Activated T-helper 2 cell treated with anti-CD3 and anti-CD28 coated beads, Interferon-gamma antibody, Interleukin-2, Interleukin-4, amounts not matched to agents 10 μg/mL and 5 μg/mL and 100 μg/mL, durations not matched to agents 14 hours and 24 hours and 36 hours (primary cell): ENCODE data around the gene PLA2G2C. TPM values are rescaled to one million over a fixed set of nuclear protein-coding genes. Genes with fewer than 3 reads are reported as not detected.
A peak's percentile ranks its signal among the peaks of the same experiment; 100 is the strongest.
"Not testable (repeated sequence)": the region's sequence is repeated elsewhere in the genome, so short reads cannot be mapped to it uniquely, and the experiment has no call there.

ENCODE experiments used
- DNase-seq: peaks from one replicate; pipeline ENCODE4 v3.0.0; 2021; ENCODE audit warnings: low spot score
- H3K27ac Mint-ChIP-seq: one replicate; pipeline ENCODE4 v1.8.0; 2021; ENCODE audit warnings: mixed read lengths
- H3K27me3 Mint-ChIP-seq: one replicate; pipeline ENCODE4 v1.8.0; 2021; ENCODE audit warnings: low read depth, mixed read lengths
- H3K36me3 Mint-ChIP-seq: one replicate; pipeline ENCODE4 v1.8.0; 2021; ENCODE audit warnings: low read depth, mixed read lengths
- H3K4me1 Mint-ChIP-seq: one replicate; pipeline ENCODE4 v1.8.0; 2021; ENCODE audit warnings: low read depth, mixed read lengths
- H3K4me3 Mint-ChIP-seq: one replicate; pipeline ENCODE4 v1.8.0; 2021; ENCODE audit warnings: low read depth, mild to moderate bottlenecking, moderate library complexity, mixed read lengths
- H3K9me3 Mint-ChIP-seq: one replicate; pipeline ENCODE4 v1.8.0; 2021; ENCODE audit warnings: mixed read lengths
- intact Hi-C: fragments of 100-400 bp; cut with micrococcal nuclease; formaldehyde crosslinking; loops from one replicate; pipeline ENCODE4 v1.15.1; 2023
- total RNA-seq: library from RNA; stranded (reverse); gene quantifications from 2 replicates; pipeline ENCODE4 v1.2.3, GENCODE V29; 2022

Gene PLA2G2C
- total RNA-seq, 1 donor from 2014 or later: 0.30 TPM

GRCh38 chr1:20219053-20219452, 32.7 kb upstream of the PLA2G2C start:
- H3K36me3 Mint-ChIP-seq, H3K4me3 Mint-ChIP-seq, H3K4me1 Mint-ChIP-seq, H3K27ac Mint-ChIP-seq, DNase-seq, H3K9me3 Mint-ChIP-seq, intact Hi-C loops: not testable (repeated sequence)
- H3K27me3 Mint-ChIP-seq: peaks cover 45% of the 10 kb centered on the region

GRCh38 chr1:20216574-20216973, 30.3 kb upstream of the PLA2G2C start:
- Mint-ChIP-seq H3K36me3 (no peaks in the 10 kb centered on the region), H3K9me3 (no peaks in the 10 kb centered on the region), H3K27me3 (peaks cover 39% of the 10 kb centered on the region), H3K27ac (no peak overlapping the region), H3K4me1 (peaks cover 8% of the 10 kb centered on the region), H3K4me3 (no peak overlapping the region)
- no peak for DNase-seq
- intact Hi-C loops: no loop called here

- peaks cover 41% of the 10 kb centered on the region for H3K27me3 Mint-ChIP-seq
- intact Hi-C loops: no loop called here
- H3K36me3 Mint-ChIP-seq: no peaks in the 10 kb centered on the region
- peaks cover 9% of the 10 kb centered on the region for H3K4me1 Mint-ChIP-seq
- no peaks in the 10 kb centered on the region for H3K9me3 Mint-ChIP-seq
- H3K27ac Mint-ChIP-seq: no peak overlapping the region
- no peak overlapping the region for H3K4me3 Mint-ChIP-seq
- DNase-seq: no peak
Measured at GRCh38 chr1:20215716-20216115, 29.4 kb upstream of the PLA2G2C start.

- Mint-ChIP-seq H3K36me3 (no peaks in the 10 kb centered on the region), H3K4me3 (no peak overlapping the region), H3K9me3 (no peaks in the 10 kb centered on the region), H3K27ac (no peak overlapping the region), H3K4me1 (peaks cover 15% of the 10 kb centered on the region), H3K27me3 (peaks cover 41% of the 10 kb centered on the region)
- intact Hi-C loops: loop anchor here (1.0 to 2.0 kb wide), 2 partner anchors 217 to 282 kb away; no protein-coding TSS in a partner anchor
- peak; percentile 22 for DNase-seq
Measured at GRCh38 chr1:20212685-20213331, 26.5 kb upstream of the PLA2G2C start.

DNA sequence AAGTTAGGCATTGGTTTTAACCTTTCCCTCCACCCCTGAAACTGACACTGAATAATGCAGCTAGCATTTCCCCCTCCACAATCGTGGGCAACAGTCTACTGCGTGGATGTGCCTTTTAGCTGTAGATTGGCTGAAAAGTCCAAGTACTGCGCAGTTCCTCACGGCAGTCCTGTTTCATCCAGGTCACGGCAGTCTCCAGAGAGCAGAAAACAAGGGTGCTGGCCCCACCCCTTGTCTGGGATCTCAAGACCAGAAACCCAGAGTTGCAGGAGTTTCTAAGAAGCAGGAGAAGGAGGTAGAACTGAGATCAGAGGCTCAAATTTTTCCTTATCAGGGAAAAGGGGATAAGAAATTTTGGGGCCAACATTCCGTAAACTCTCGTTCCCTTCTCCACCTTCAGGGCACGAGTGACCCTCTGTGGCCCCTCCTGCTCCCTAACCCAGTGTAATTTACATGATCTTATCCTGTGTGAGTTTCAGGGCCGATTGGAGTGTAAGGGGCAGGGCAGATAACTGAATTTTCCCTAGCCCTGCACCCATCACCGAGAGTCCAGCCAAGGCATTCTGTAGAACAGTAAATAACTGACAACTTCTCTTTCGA, 25.9 kb upstream of the PLA2G2C start:
- peaks cover 39% of the 10 kb centered on the region for H3K27me3 Mint-ChIP-seq
- peaks cover 15% of the 10 kb centered on the region for H3K4me1 Mint-ChIP-seq
- no peak for DNase-seq
- no peaks in the 10 kb centered on the region for H3K36me3 Mint-ChIP-seq
- intact Hi-C loops: loop anchor here (2.0 kb wide), 1 partner anchor 283 kb away; no protein-coding TSS in a partner anchor
- no peaks in the 10 kb centered on the region for H3K9me3 Mint-ChIP-seq
- H3K27ac Mint-ChIP-seq: no peak overlapping the region
- H3K4me3 Mint-ChIP-seq: no peak overlapping the region

GRCh38 chr1:20211511-20211931, 25.2 kb upstream of the PLA2G2C start:
- peaks cover 15% of the 10 kb centered on the region for H3K4me1 Mint-ChIP-seq
- H3K9me3 Mint-ChIP-seq: no peaks in the 10 kb centered on the region
- DNase-seq: no peak
- H3K4me3 Mint-ChIP-seq: no peak overlapping the region
- H3K27me3 Mint-ChIP-seq: peaks cover 38% of the 10 kb centered on the region
- H3K36me3 Mint-ChIP-seq: no peaks in the 10 kb centered on the region
- intact Hi-C loops: no loop called here
- no peak overlapping the region for H3K27ac Mint-ChIP-seq

DNA sequence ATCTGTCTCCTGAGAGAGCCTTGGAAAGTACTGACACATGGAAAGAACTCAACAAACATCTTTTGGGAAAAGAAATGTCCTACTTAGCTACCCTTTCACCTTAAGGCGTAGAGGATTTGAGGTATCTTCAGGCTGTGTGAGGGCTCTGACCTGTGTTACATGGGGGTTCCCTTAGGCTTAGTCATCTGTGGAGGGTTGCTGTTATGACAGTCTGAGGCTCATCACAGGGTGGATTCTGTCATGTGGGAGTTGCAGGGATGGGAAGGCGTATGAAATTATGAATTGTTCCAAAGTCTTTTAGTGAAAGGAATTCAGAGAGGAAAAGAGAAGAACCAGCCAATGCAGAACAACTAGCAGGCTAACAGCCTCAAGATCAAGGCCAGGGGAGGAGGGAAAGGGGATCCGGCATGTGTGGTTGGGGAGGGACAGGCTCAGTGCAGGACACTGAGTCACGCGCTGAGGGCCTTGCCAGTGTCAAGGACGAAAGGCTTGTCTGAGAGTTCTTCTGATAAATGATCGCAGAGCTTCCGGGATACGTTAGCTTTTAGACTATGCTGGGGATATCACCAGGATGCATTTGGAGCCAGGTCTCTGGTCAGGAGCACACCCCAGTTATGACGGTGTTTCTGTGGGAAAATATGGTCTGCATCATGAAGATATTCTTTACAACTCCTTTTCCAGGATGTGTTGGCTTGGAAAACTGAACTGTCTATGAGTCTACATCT, 24.6 kb upstream of the PLA2G2C start:
- intact Hi-C loops: no loop called here

DNA sequence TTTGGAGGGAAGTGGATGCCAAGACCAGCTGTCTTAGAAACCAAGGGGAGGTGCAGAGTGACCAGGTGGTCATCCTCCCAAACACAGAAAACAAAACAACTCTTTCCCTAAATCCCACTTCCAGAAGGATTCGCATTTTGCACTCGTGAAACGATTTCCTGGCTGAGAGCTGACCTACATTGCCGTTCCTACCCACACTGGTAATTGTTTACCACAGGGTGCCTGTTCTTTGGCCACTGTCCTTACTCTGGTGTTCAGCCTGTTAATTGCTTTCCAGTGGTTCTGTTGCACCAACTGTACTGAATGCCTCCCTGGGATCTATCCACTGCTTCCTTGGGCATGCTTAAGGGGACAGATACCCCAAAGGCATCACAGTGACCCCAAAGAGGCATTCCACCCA, 23.2 kb upstream of the PLA2G2C start:
- no peak overlapping the region for H3K27ac Mint-ChIP-seq
- no peaks in the 10 kb centered on the region for H3K36me3 Mint-ChIP-seq
- DNase-seq: no peak
- no peak overlapping the region for H3K4me3 Mint-ChIP-seq
- H3K27me3 Mint-ChIP-seq: peaks cover 21% of the 10 kb centered on the region
- H3K4me1 Mint-ChIP-seq: peaks cover 15% of the 10 kb centered on the region
- H3K9me3 Mint-ChIP-seq: no peaks in the 10 kb centered on the region
- intact Hi-C loops: no loop called here

More for the DNA sequence above, 24.6 kb upstream of the PLA2G2C start:
- no peak for DNase-seq
- H3K4me3 Mint-ChIP-seq: no peak overlapping the region
- peaks cover 33% of the 10 kb centered on the region for H3K27me3 Mint-ChIP-seq
- H3K9me3 Mint-ChIP-seq: no peaks in the 10 kb centered on the region
- no peak overlapping the region for H3K27ac Mint-ChIP-seq
- peaks cover 15% of the 10 kb centered on the region for H3K4me1 Mint-ChIP-seq
- H3K36me3 Mint-ChIP-seq: no peaks in the 10 kb centered on the region

DNA sequence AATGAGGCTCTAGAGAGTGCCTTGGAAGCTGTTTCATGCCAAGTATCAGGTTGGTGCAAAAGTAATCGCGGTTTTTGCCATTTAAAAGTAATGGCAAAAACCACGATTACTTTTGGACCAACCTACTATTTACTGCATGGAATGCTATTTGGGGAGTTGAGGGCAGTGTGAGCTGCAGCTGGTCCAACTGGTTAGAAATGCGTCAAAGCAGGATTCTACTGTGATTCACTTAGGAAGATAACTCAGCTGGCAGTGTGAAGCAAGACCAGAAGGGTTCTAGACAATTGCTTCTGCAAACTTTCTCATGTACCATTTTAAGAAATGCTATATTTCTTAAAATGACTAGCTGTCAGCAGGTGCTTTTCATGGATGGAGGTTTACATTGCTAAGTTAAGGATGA, 21.2 kb upstream of the PLA2G2C start:
- H3K27ac Mint-ChIP-seq: no peak overlapping the region
- intact Hi-C loops: no loop called here
- no peak overlapping the region for H3K4me3 Mint-ChIP-seq

GRCh38 chr1:20202166-20202565, 15.8 kb upstream of the PLA2G2C start:
- intact Hi-C loops: no loop called here
- DNase-seq: no peak
- Mint-ChIP-seq H3K27ac (no peak overlapping the region), H3K4me3 (no peak overlapping the region), H3K27me3 (peaks cover 31% of the 10 kb centered on the region), H3K36me3 (no peaks in the 10 kb centered on the region), H3K9me3 (no peaks in the 10 kb centered on the region), H3K4me1 (no peaks in the 10 kb centered on the region)

More for the DNA sequence above, 21.2 kb upstream of the PLA2G2C start:
- peaks cover 16% of the 10 kb centered on the region for H3K27me3 Mint-ChIP-seq
- no peaks in the 10 kb centered on the region for H3K36me3 Mint-ChIP-seq
- peaks cover 10% of the 10 kb centered on the region for H3K4me1 Mint-ChIP-seq
- no peaks in the 10 kb centered on the region for H3K9me3 Mint-ChIP-seq
- no peak for DNase-seq

GRCh38 chr1:20200966-20201365, 14.6 kb upstream of the PLA2G2C start:
- Mint-ChIP-seq H3K9me3 (no peaks in the 10 kb centered on the region), H3K36me3 (no peaks in the 10 kb centered on the region), H3K27ac (no peak overlapping the region), H3K27me3 (peaks cover 32% of the 10 kb centered on the region), H3K4me1 (no peaks in the 10 kb centered on the region), H3K4me3 (no peak overlapping the region)
- intact Hi-C loops: no loop called here
- no peak for DNase-seq

- Mint-ChIP-seq H3K27ac (no peak overlapping the region), H3K27me3 (peaks cover 36% of the 10 kb centered on the region), H3K9me3 (no peaks in the 10 kb centered on the region), H3K4me1 (no peaks in the 10 kb centered on the region), H3K4me3 (no peak overlapping the region), H3K36me3 (no peaks in the 10 kb centered on the region)
- DNase-seq: no peak
- intact Hi-C loops: no loop called here
Measured at GRCh38 chr1:20199840-20200239, 13.5 kb upstream of the PLA2G2C start.

DNA sequence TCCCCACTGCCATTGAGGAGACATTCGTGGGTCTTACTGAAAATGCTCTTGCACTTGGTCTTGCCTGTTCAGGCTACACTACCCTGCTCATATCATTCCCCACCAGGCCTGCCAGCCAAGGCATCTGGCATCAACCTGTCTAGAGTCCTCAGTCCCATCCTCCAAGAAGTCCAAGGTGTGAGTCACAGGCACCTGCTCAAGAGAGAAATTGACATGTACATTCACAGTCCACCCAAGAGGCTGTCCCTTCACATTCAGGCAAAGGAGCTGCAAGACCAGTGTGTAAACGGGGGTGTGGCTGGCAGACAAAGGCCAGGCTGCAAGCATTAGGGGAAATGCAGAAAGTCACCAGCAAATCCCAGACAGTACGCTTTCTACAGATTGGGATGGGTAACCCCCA, 13.1 kb upstream of the PLA2G2C start:
- no peaks in the 10 kb centered on the region for H3K36me3 Mint-ChIP-seq
- DNase-seq: no peak
- H3K4me1 Mint-ChIP-seq: no peaks in the 10 kb centered on the region
- no peak overlapping the region for H3K4me3 Mint-ChIP-seq
- intact Hi-C loops: no loop called here
- H3K27me3 Mint-ChIP-seq: peaks cover 36% of the 10 kb centered on the region
- no peak overlapping the region for H3K27ac Mint-ChIP-seq
- no peaks in the 10 kb centered on the region for H3K9me3 Mint-ChIP-seq
